Vagina (tissue), 2 donors: ENCODE measurements around the gene HOXC10.

Experiments
- CTCF ChIP-seq, 3 experiments: fragments of 450-650 bp in 2 of 3; fragments of 200-600 bp in 1 of 3; sonication (generic) in 1 of 3; IDR thresholded peaks; one replicate each; pipeline ENCODE4 v1.5.1; 2017 to 2019; ENCODE audit warnings: antibody characterized with exemption in 3 of 3, mild to moderate bottlenecking in 2 of 3, moderate library complexity in 2 of 3
- POLR2A ChIP-seq, 2 donors: fragments of 450-650 bp; IDR thresholded peaks; one replicate each; pipeline ENCODE4 v1.6.1; 2017; ENCODE audit warnings: antibody characterized with exemption in 2 of 2, mild to moderate bottlenecking in 2 of 2, moderate library complexity in 2 of 2

GRCh38 chr12:53982648-53983567, 2.0 kb upstream of the HOXC10 start:
- TF ChIP-seq CTCF (IDR thresholded peaks at IDR 0.05) (no peak), POLR2A (IDR thresholded peaks at IDR 0.05) (no peak)
